ENCODE data around the gene DHFR. TPM values are rescaled to one million over a fixed set of nuclear protein-coding genes. Genes with fewer than 3 reads are reported as not detected.

DHFR gene
- total RNA-seq, 1 experiment from 2014 or later, result 72.2 TPM

DNA sequence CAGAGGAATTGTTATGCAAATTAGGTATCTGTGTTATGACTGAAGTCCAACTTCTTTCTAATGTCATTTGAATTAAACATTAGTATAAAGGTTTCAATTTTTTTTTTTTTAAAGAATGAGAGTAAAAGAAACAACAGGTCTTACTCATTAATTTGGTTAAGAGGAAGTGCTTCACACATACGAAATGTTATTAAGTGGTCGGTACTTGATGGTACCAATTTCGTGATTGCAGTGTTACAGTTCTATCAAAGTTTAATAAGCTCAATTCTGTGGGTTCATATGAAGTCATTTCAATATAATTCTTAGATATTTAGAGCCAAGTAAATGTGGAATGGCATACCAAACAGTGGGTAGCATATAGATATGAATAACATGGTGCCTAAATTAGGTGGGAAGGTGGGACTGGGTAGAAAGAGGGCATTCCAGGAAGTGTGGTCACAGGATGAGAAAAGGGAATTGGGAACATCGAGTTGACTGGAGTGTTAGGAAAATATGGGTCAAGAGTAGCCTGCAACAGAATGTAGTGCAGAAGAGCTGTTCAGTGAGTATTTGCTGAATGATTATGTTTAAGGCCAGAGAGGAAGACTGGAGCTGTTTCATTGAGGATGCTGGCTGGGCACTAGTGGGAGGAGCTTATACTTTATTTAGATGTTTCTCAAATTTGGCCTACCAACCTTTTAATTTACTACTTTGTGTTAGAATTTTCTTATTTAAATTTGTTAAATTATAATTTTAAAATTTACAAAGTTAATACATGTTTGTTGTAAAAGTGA, 34.1 kb upstream of the DHFR start:
- no peak overlapping the region for H2AK5ac ChIP-seq (ENCODE audit: insufficient read length, low read length)
- no peak overlapping the region for H4K8ac ChIP-seq (replicated peaks; ENCODE audit: insufficient read length, low read depth, low read length)
- no peak overlapping the region for H4K5ac ChIP-seq (ENCODE audit: insufficient read length, low read depth, low read length)
- H2BK12ac ChIP-seq (ENCODE audit: insufficient read length, low read depth, low read length), result no peak overlapping the region
- H4K20me1 ChIP-seq (ENCODE audit: control insufficient read depth, insufficient read depth, insufficient read length), result no peaks in the 10 kb centered on the region
- H3K18ac ChIP-seq (ENCODE audit: insufficient read length, low read depth, low read length), result no peak overlapping the region
- no peak overlapping the region for H3K56ac ChIP-seq (ENCODE audit: insufficient read length, low read depth, low read length)
- no peaks in the 10 kb centered on the region for H3K79me2 ChIP-seq (ENCODE audit: insufficient read depth, low read length)
- peaks cover 7% of the 10 kb centered on the region in 2 experiments for H3K4me1 Mint-ChIP-seq
- no peak overlapping the region for H3T11ph ChIP-seq (ENCODE audit: low read length)
- no peak overlapping the region for H2BK120ac ChIP-seq (ENCODE audit: low read depth, low read length, poor library complexity, severe bottlenecking)
- no peak overlapping the region for H3K4me2 ChIP-seq (ENCODE audit: insufficient read depth, insufficient read length, low read length)
- TF ChIP-seq, protein P1, sequence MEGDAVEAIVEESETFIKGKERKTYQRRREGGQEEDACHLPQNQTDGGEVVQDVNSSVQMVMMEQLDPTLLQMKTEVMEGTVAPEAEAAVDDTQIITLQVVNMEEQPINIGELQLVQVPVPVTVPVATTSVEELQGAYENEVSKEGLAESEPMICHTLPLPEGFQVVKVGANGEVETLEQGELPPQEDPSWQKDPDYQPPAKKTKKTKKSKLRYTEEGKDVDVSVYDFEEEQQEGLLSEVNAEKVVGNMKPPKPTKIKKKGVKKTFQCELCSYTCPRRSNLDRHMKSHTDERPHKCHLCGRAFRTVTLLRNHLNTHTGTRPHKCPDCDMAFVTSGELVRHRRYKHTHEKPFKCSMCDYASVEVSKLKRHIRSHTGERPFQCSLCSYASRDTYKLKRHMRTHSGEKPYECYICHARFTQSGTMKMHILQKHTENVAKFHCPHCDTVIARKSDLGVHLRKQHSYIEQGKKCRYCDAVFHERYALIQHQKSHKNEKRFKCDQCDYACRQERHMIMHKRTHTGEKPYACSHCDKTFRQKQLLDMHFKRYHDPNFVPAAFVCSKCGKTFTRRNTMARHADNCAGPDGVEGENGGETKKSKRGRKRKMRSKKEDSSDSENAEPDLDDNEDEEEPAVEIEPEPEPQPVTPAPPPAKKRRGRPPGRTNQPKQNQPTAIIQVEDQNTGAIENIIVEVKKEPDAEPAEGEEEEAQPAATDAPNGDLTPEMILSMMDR (conservative IDR thresholded peaks at IDR 0.05), result no peak
- no peak for DNase-seq
- peak overlapping the region in 1 of 3 experiments; percentile 4; a peak in 1 of 7 replicates for H3K27ac Mint-ChIP-seq
- H3K23ac ChIP-seq (ENCODE audit: insufficient read length, low read depth, low read length), result no peak overlapping the region
- H3K79me1 ChIP-seq (ENCODE audit: insufficient read depth, low read depth, low read length, poor library complexity, severe bottlenecking), result no peaks in the 10 kb centered on the region
- no peak overlapping the region for H3K14ac ChIP-seq (ENCODE audit: insufficient read depth, low read length)
- WGBS (ENCODE audit: extremely low coverage, insufficient read length, low lambda C conversion rate), result no CpG with 5 or more reads among the region's 4 CpGs
- no peak overlapping the region for H3K9ac ChIP-seq (ENCODE audit: extremely low read depth, insufficient read length, low read length)
- H2BK20ac ChIP-seq (ENCODE audit: low read depth, low read length, poor library complexity, severe bottlenecking), result no peak overlapping the region
- H4K91ac ChIP-seq (ENCODE audit: insufficient read length, low read depth, low read length), result no peak overlapping the region
- no peaks in the 10 kb centered on the region for H3K9me3 Mint-ChIP-seq
- H3K27ac ChIP-seq (ENCODE audit: insufficient read length, low read depth, low read length), result no peak overlapping the region
- no peak overlapping the region for H2AFZ ChIP-seq (ENCODE audit: low read length)
- no peaks in the 10 kb centered on the region for H3K27me3 Mint-ChIP-seq (ENCODE audit: low read depth)
- no peak overlapping the region for H3K4ac ChIP-seq (ENCODE audit: low read depth, low read length)
- H3K9me3 ChIP-seq (ENCODE audit: control insufficient read depth, low read depth, low read length), result no peaks in the 10 kb centered on the region
- H2BK15ac ChIP-seq (ENCODE audit: low read depth, low read length), result no peak overlapping the region
- peaks cover 3% of the 10 kb centered on the region; the same call in 1 of the 2 replicates for H3K4me1 ChIP-seq (ENCODE audit: insufficient read depth, low read length)
- no peak overlapping the region for H2BK5ac ChIP-seq (ENCODE audit: insufficient read length, low read length)
- peaks cover under 1 to 4% (median 2%) of the 10 kb centered on the region in 3 experiments; a peak in 4 of 7 replicates for H3K36me3 Mint-ChIP-seq (ENCODE audit: insufficient read depth in 1 of 3, low read depth in 3 of 3)
- H3K4me3 Mint-ChIP-seq, result no peak overlapping the region
- no peaks in the 10 kb centered on the region for H3K23me2 ChIP-seq (ENCODE audit: insufficient read length, low read depth, low read length, poor library complexity, severe bottlenecking)
- H3K27me3 ChIP-seq (ENCODE audit: insufficient read depth, low read length), result no peaks in the 10 kb centered on the region
